SU-DHL-6 (cell line): ENCODE data around the gene CD83.
"Not testable (repeated sequence)": the region's sequence is repeated elsewhere in the genome, so short reads cannot be mapped to it uniquely, and the experiment has no call there.

Experiments used
- EZH2phosphoT487 ChIP-seq: fragments of 200-600 bp; sonication (generic), shearing (Covaris generic); conservative IDR thresholded peaks from 2 replicates; pipeline ENCODE4 v1.6.1; 2018; ENCODE audit warnings: mild to moderate bottlenecking, antibody characterized with exemption, low read length, moderate library complexity, mixed read lengths
- TF ChIP-seq, protein P1 (sequence below): fragments of 200-600 bp; sonication (generic); IDR thresholded peaks from one replicate; pipeline ENCODE4 v1.5.1; 2017; ENCODE audit warnings: antibody characterized with exemption, mild to moderate bottlenecking, low read length, moderate library complexity; ENCODE audit not compliant: insufficient read depth, poor library complexity, severe bottlenecking

DNA sequence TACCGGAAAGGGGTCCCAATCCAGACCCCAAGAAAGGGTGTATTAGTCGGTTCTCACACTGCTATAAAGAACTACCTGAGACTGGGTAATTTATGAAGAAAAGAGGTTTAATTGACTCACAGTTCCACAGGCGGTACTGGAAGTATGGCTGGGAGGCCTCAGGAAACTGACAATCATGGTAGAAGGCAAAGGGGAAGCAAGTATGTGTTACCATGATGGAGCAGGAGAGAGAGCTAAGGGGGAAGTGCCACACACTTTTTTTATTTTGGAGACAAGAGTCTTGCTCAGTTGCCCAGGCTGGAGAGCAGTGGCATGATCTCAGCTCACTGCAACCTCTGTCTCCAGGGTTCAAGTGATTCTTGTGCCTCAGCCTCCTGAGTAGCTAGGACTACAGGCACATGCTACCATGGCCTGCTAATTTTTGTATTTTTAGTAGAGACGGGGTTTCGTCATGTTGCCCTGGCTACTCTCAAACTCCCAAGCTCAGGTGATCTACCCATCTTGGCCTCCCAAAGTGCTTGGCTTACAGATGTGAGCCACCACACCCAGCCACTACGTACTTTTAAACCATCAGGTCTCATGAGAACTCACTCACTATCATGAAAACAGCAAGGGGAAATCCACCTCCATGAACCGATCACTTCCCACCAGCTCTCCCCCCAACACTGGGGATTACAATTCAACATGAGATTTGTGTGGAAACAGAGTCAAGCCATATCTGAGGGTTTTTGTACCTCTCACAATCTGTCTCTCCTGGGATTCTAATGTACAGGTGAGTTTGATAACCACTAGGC, 43.8 kb upstream of the CD83 start:
- TF ChIP-seq, protein P1, sequence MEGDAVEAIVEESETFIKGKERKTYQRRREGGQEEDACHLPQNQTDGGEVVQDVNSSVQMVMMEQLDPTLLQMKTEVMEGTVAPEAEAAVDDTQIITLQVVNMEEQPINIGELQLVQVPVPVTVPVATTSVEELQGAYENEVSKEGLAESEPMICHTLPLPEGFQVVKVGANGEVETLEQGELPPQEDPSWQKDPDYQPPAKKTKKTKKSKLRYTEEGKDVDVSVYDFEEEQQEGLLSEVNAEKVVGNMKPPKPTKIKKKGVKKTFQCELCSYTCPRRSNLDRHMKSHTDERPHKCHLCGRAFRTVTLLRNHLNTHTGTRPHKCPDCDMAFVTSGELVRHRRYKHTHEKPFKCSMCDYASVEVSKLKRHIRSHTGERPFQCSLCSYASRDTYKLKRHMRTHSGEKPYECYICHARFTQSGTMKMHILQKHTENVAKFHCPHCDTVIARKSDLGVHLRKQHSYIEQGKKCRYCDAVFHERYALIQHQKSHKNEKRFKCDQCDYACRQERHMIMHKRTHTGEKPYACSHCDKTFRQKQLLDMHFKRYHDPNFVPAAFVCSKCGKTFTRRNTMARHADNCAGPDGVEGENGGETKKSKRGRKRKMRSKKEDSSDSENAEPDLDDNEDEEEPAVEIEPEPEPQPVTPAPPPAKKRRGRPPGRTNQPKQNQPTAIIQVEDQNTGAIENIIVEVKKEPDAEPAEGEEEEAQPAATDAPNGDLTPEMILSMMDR, result not testable (repeated sequence)
- TF ChIP-seq EZH2phosphoT487, result not testable (repeated sequence)
